Erythroblast (primary cell): Measurements from ENCODE around the gene ATP6V1G2.

Experiments used
- DNase-seq, 2 experiments: peaks; one replicate each; lab custom pipeline; 2025; lab: John Stamatoyannopoulos, UW
- GATA1 ChIP-seq: IDR thresholded peaks from 2 replicates; pipeline ENCODE4 v1.6.1; 2011; ENCODE audit warnings: low read depth, mild to moderate bottlenecking, control low read depth, low read length, moderate library complexity
- POLR2A ChIP-seq: IDR thresholded peaks from 2 replicates; pipeline ENCODE4 v1.6.1; 2011; ENCODE audit warnings: mild to moderate bottlenecking, low read length

ATP6V1G2 gene

GRCh38 chr6:31569861-31570536 is 23.6 kb upstream of the ATP6V1G2 start:
- TF ChIP-seq POLR2A, result no peak
- no peak for TF ChIP-seq GATA1
- no peak for DNase-seq

- TF ChIP-seq GATA1 (no peak), POLR2A (no peak)
- no peak for DNase-seq
Observed at GRCh38 chr6:31568537-31568961, 22.1 kb upstream of the ATP6V1G2 start.

- no peak for DNase-seq
- TF ChIP-seq GATA1, result no peak
- TF ChIP-seq POLR2A, result no peak
Observed at GRCh38 chr6:31567531-31568370, 21.3 kb upstream of the ATP6V1G2 start.

GRCh38 chr6:31560697-31561058 is 14.3 kb upstream of the ATP6V1G2 start:
- no peak for DNase-seq
- TF ChIP-seq GATA1, result no peak
- no peak for TF ChIP-seq POLR2A

GRCh38 chr6:31559958-31560696 is 13.7 kb upstream of the ATP6V1G2 start:
- TF ChIP-seq POLR2A (no peak), GATA1 (no peak)

GRCh38 chr6:31559606-31559957 is 13.2 kb upstream of the ATP6V1G2 start:
- no peak for DNase-seq
- no peak for TF ChIP-seq GATA1
- TF ChIP-seq POLR2A, result no peak

More at GRCh38 chr6:31559958-31560696, 13.7 kb upstream of the ATP6V1G2 start:
- no peak for DNase-seq

GRCh38 chr6:31558631-31559500 is 12.5 kb upstream of the ATP6V1G2 start:
- peak in 1 of 2 experiments; percentile 43 for DNase-seq
- no peak for TF ChIP-seq GATA1
- TF ChIP-seq POLR2A, result no peak

- TF ChIP-seq GATA1, result no peak
- DNase-seq, result no peak
Observed at GRCh38 chr6:31558318-31558625, 11.9 kb upstream of the ATP6V1G2 start.

GRCh38 chr6:31557443-31558317 is 11.3 kb upstream of the ATP6V1G2 start:
- DNase-seq, result no peak
- TF ChIP-seq POLR2A (no peak), GATA1 (no peak)

GRCh38 chr6:31556307-31556706 is 9.9 kb upstream of the ATP6V1G2 start:
- TF ChIP-seq GATA1 (no peak), POLR2A (no peak)
- no peak for DNase-seq

GRCh38 chr6:31551371-31551770 is 5.0 kb upstream of the ATP6V1G2 start:
- peak; percentile 51 to 52 for DNase-seq

- no peak for DNase-seq
- TF ChIP-seq GATA1 (no peak), POLR2A (no peak)
Observed at GRCh38 chr6:31548544-31548873, 2.1 kb upstream of the ATP6V1G2 start.
